H9 (cell line): Measurements from ENCODE around the gene PAK1. TPM values are rescaled to one million over a fixed set of nuclear protein-coding genes. Genes with fewer than 3 reads are reported as not detected.

Experiments
- DNase-seq: peaks from one replicate; pipeline ENCODE4 v3.0.0-alpha.2; 2017
- H2AFZ ChIP-seq: one replicate; pipeline ENCODE4 v1.6.1; 2013; ENCODE audit warnings: mild to moderate bottlenecking, low read length, control low read depth, moderate library complexity
- H2AK5ac ChIP-seq: 2 replicates; pipeline ENCODE4 v1.6.1; 2013; ENCODE audit warnings: low read length, control low read depth, mixed read lengths; ENCODE audit not compliant: insufficient read length
- H2BK120ac ChIP-seq: one replicate; pipeline ENCODE4 v1.6.1; 2013; ENCODE audit warnings: low read depth, mild to moderate bottlenecking, low read length, control low read depth, inconsistent platforms; ENCODE audit not compliant: poor library complexity, severe bottlenecking
- H2BK12ac ChIP-seq: 2 replicates; pipeline ENCODE4 v1.6.1; 2013; ENCODE audit warnings: low read length, control low read depth, mixed read lengths, low read depth; ENCODE audit not compliant: insufficient read length
- H2BK15ac ChIP-seq: 2 replicates; pipeline ENCODE4 v1.6.1; 2013; ENCODE audit warnings: low read depth, low read length, control low read depth
- H2BK20ac ChIP-seq: one replicate; pipeline ENCODE4 v1.6.1; 2013; ENCODE audit warnings: low read depth, mild to moderate bottlenecking, low read length, control low read depth, inconsistent platforms; ENCODE audit not compliant: poor library complexity, severe bottlenecking
- H2BK5ac ChIP-seq: 2 replicates; pipeline ENCODE4 v1.6.1; 2013; ENCODE audit warnings: low read length, control low read depth, mixed read lengths; ENCODE audit not compliant: insufficient read length
- H3K14ac ChIP-seq: 2 replicates; pipeline ENCODE4 v1.6.1; 2013; ENCODE audit warnings: low read length, control low read depth; ENCODE audit not compliant: insufficient read depth
- H3K18ac ChIP-seq: 2 replicates; pipeline ENCODE4 v1.6.1; 2013; ENCODE audit warnings: low read depth, mild to moderate bottlenecking, mixed read lengths, low read length, control low read depth; ENCODE audit not compliant: insufficient read length
- H3K23ac ChIP-seq: 2 replicates; pipeline ENCODE4 v1.6.1; 2013; ENCODE audit warnings: low read length, control low read depth, mixed read lengths, low read depth; ENCODE audit not compliant: insufficient read length
- H3K23me2 ChIP-seq: 2 replicates; pipeline ENCODE4 v1.6.1; 2013; ENCODE audit warnings: low read depth, mild to moderate bottlenecking, mixed read lengths, low read length, control low read depth; ENCODE audit not compliant: insufficient read length, poor library complexity, severe bottlenecking
- H3K27ac ChIP-seq: 2 replicates; pipeline ENCODE4 v1.5.1; 2013; ENCODE audit warnings: low read length, control low read depth, mixed read lengths, low read depth; ENCODE audit not compliant: insufficient read length
- H3K27me3 ChIP-seq: 2 replicates; pipeline ENCODE4 v1.6.1; 2013; ENCODE audit warnings: low read length, control low read depth, inconsistent platforms; ENCODE audit not compliant: insufficient read depth
- H3K4ac ChIP-seq: 2 replicates; pipeline ENCODE4 v1.6.1; 2013; ENCODE audit warnings: low read depth, mild to moderate bottlenecking, control low read depth, inconsistent platforms, low read length, moderate library complexity
- H3K4me1 ChIP-seq: 2 replicates; pipeline ENCODE4 v1.6.1; 2013; ENCODE audit warnings: low read length, control low read depth, inconsistent platforms; ENCODE audit not compliant: insufficient read depth
- H3K4me2 ChIP-seq: 2 replicates; pipeline ENCODE4 v1.6.1; 2013; ENCODE audit warnings: low read length, control low read depth, mixed read lengths; ENCODE audit not compliant: insufficient read length, insufficient read depth
- H3K56ac ChIP-seq: 2 replicates; pipeline ENCODE4 v1.6.1; 2013; ENCODE audit warnings: low read depth, mild to moderate bottlenecking, mixed read lengths, low read length, control low read depth; ENCODE audit not compliant: insufficient read length
- H3K79me1 ChIP-seq: 2 replicates; pipeline ENCODE4 v1.6.1; 2013; ENCODE audit warnings: low read depth, mild to moderate bottlenecking, moderate library complexity, low read length, control low read depth, inconsistent platforms; ENCODE audit not compliant: insufficient read depth, poor library complexity, severe bottlenecking
- H3K79me2 ChIP-seq: 2 replicates; pipeline ENCODE4 v1.6.1; 2013; ENCODE audit warnings: low read length, control low read depth, inconsistent platforms; ENCODE audit not compliant: insufficient read depth
- H3K9ac ChIP-seq: 2 replicates; pipeline ENCODE4 v1.6.1; 2013; ENCODE audit warnings: low read length, control low read depth, mixed read lengths; ENCODE audit not compliant: insufficient read length; ENCODE audit errors: extremely low read depth
- H3K9me3 ChIP-seq: one replicate; pipeline ENCODE4 v1.6.1; 2013; ENCODE audit warnings: low read depth, low read length, inconsistent platforms; ENCODE audit not compliant: control insufficient read depth
- H3T11ph ChIP-seq: one replicate; pipeline ENCODE4 v1.6.1; 2013; ENCODE audit warnings: mild to moderate bottlenecking, low read length, control low read depth, inconsistent platforms
- H4K20me1 ChIP-seq: one replicate; pipeline ENCODE4 v1.6.1; 2013; ENCODE audit not compliant: control insufficient read depth, insufficient read length, insufficient read depth
- H4K5ac ChIP-seq: 2 replicates; pipeline ENCODE4 v1.6.1; 2013; ENCODE audit warnings: low read depth, mild to moderate bottlenecking, mixed read lengths, low read length, control low read depth; ENCODE audit not compliant: insufficient read length
- H4K8ac ChIP-seq: replicated peaks from 2 replicates; pipeline ENCODE4 v1.6.1; 2013; ENCODE audit warnings: low read length, control low read depth, mixed read lengths, low read depth; ENCODE audit not compliant: insufficient read length
- H4K91ac ChIP-seq: 2 replicates; pipeline ENCODE4 v1.6.1; 2013; ENCODE audit warnings: low read depth, mild to moderate bottlenecking, moderate library complexity, mixed read lengths, low read length, control low read depth; ENCODE audit not compliant: insufficient read length
- H3K27ac Mint-ChIP-seq, 3 experiments: 2 replicates in 2 of 3; 3 replicates in 1 of 3; pipeline ENCODE4 v1.8.0; 2020 to 2021; ENCODE audit warnings: mixed read lengths in 3 of 3, mild to moderate bottlenecking in 1 of 3, moderate library complexity in 1 of 3
- H3K27me3 Mint-ChIP-seq: 2 replicates; pipeline ENCODE4 v1.8.0; 2021; ENCODE audit warnings: low read depth, mild to moderate bottlenecking, moderate library complexity, mixed read lengths
- H3K36me3 Mint-ChIP-seq, 3 experiments: 2 replicates in 2 of 3; 3 replicates in 1 of 3; pipeline ENCODE4 v1.8.0; 2020 to 2021; ENCODE audit warnings: low read depth in 3 of 3, mixed read lengths in 3 of 3; ENCODE audit not compliant: insufficient read depth in 1 of 3
- H3K4me1 Mint-ChIP-seq, 2 experiments: 2 replicates each; pipeline ENCODE4 v1.8.0; 2020; ENCODE audit warnings: mixed read lengths in 2 of 2
- H3K4me3 Mint-ChIP-seq, 2 experiments: 2 replicates in 1 of 2; 3 replicates in 1 of 2; pipeline ENCODE4 v1.8.0; 2020 to 2021; ENCODE audit warnings: mild to moderate bottlenecking in 2 of 2, mixed read lengths in 2 of 2, moderate library complexity in 1 of 2
- H3K9me3 Mint-ChIP-seq, 2 experiments: 2 replicates in 1 of 2; 3 replicates in 1 of 2; pipeline ENCODE4 v1.8.0; 2020; ENCODE audit warnings: mild to moderate bottlenecking in 2 of 2, mixed read lengths in 2 of 2, moderate library complexity in 1 of 2
- WGBS: extraction: QIAGEN DNeasy Blood & Tissue Kit; methylation state at CpG from one replicate; pipeline ENCODE4 v1.1.7; 2013; ENCODE audit warnings: missing lambda C conversion rate, low lambda C conversion rate, mixed read lengths; ENCODE audit not compliant: insufficient read length; ENCODE audit errors: extremely low coverage; 5-methylcytosine and 5-hydroxymethylcytosine counted together
- total RNA-seq: library from RNA; stranded (reverse); gene quantifications from 2 replicates; pipeline ENCODE4 v1.2.1, GENCODE V29; 2021
- TF ChIP-seq, protein P1 (sequence below): fragments of 200-600 bp; sonication (generic); conservative IDR thresholded peaks from 3 replicates; pipeline ENCODE4 v1.8.0; 2021; ENCODE audit warnings: antibody characterized with exemption, mild to moderate bottlenecking

PAK1 gene
- total RNA-seq, 1 experiment from 2014 or later = 122 TPM

DNA sequence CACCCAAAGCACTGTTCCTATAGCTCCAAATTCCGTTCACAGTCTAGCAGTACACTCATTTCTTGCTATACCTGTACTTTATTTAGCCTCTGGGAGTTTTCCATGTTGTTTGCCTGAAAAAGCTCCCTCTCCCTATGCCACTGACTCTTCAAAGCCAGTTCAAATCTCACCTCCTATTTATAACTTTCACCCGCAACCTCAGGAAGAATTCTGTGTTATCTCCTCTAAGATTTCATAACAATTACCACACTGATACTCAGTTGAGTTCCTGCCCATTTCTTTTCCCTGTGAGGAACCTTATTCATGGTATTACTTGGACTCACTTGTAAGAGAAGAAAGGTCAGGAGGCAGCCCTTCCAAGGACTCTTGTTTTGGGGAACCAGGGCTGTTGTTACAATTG, 197.6 kb downstream of the PAK1 start:
- no peak overlapping the region for H3K4ac ChIP-seq
- no peaks in the 10 kb centered on the region for H4K20me1 ChIP-seq
- H3K27me3 ChIP-seq = no peaks in the 10 kb centered on the region
- Mint-ChIP-seq H3K4me1 (no peaks in the 10 kb centered on the region), H3K4me3 (no peak overlapping the region), H3K9me3 (no peaks in the 10 kb centered on the region), H3K27me3 (no peaks in the 10 kb centered on the region), H3K27ac (no peak overlapping the region), H3K36me3 (no peaks in the 10 kb centered on the region)
- H3K9me3 ChIP-seq = no peaks in the 10 kb centered on the region
- DNase-seq = no peak
- no peak overlapping the region for H3K14ac ChIP-seq
- H3K9ac ChIP-seq = no peak overlapping the region
- WGBS = no CpG with 5 or more reads among the region's 2 CpGs
- H2BK20ac ChIP-seq = no peak overlapping the region
- H3K4me2 ChIP-seq = no peak overlapping the region
- H2AFZ ChIP-seq = no peak overlapping the region
- no peaks in the 10 kb centered on the region for H3K4me1 ChIP-seq
- H4K5ac ChIP-seq = no peak overlapping the region
- H3K23ac ChIP-seq = no peak overlapping the region
- H2BK120ac ChIP-seq = no peak overlapping the region
- TF ChIP-seq, protein P1, sequence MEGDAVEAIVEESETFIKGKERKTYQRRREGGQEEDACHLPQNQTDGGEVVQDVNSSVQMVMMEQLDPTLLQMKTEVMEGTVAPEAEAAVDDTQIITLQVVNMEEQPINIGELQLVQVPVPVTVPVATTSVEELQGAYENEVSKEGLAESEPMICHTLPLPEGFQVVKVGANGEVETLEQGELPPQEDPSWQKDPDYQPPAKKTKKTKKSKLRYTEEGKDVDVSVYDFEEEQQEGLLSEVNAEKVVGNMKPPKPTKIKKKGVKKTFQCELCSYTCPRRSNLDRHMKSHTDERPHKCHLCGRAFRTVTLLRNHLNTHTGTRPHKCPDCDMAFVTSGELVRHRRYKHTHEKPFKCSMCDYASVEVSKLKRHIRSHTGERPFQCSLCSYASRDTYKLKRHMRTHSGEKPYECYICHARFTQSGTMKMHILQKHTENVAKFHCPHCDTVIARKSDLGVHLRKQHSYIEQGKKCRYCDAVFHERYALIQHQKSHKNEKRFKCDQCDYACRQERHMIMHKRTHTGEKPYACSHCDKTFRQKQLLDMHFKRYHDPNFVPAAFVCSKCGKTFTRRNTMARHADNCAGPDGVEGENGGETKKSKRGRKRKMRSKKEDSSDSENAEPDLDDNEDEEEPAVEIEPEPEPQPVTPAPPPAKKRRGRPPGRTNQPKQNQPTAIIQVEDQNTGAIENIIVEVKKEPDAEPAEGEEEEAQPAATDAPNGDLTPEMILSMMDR = no peak
- H4K8ac ChIP-seq = no peak overlapping the region
- H4K91ac ChIP-seq = no peak overlapping the region
- H3T11ph ChIP-seq = no peak overlapping the region
- no peak overlapping the region for H2BK15ac ChIP-seq
- H3K27ac ChIP-seq = no peak overlapping the region
- no peak overlapping the region for H2AK5ac ChIP-seq
- H3K79me2 ChIP-seq = no peaks in the 10 kb centered on the region
- H2BK5ac ChIP-seq = no peak overlapping the region
- no peaks in the 10 kb centered on the region for H3K79me1 ChIP-seq
- no peak overlapping the region for H3K56ac ChIP-seq
- H3K23me2 ChIP-seq = no peaks in the 10 kb centered on the region
- no peak overlapping the region for H2BK12ac ChIP-seq
- H3K18ac ChIP-seq = no peak overlapping the region

Other genes with a start within 250 kb of the PAK1 start
- gene GDPD4, start 172.4 kb downstream of the PAK1 start, total RNA-seq = not detected in 2 replicates
- gene AQP11, start 115.9 kb upstream of the PAK1 start, total RNA-seq = 0.72 and 1.1 TPM in 2 replicates
- gene CLNS1A, start 163.7 kb upstream of the PAK1 start, total RNA-seq = 152 and 165 TPM in 2 replicates